ENCODE data around the gene MORN3. TPM values are rescaled to one million over a fixed set of nuclear protein-coding genes. Genes with fewer than 3 reads are reported as not detected.

Gene MORN3
- total RNA-seq, 6 experiments from 2014 or later: 0.09 TPM; not detected in 5

DNA sequence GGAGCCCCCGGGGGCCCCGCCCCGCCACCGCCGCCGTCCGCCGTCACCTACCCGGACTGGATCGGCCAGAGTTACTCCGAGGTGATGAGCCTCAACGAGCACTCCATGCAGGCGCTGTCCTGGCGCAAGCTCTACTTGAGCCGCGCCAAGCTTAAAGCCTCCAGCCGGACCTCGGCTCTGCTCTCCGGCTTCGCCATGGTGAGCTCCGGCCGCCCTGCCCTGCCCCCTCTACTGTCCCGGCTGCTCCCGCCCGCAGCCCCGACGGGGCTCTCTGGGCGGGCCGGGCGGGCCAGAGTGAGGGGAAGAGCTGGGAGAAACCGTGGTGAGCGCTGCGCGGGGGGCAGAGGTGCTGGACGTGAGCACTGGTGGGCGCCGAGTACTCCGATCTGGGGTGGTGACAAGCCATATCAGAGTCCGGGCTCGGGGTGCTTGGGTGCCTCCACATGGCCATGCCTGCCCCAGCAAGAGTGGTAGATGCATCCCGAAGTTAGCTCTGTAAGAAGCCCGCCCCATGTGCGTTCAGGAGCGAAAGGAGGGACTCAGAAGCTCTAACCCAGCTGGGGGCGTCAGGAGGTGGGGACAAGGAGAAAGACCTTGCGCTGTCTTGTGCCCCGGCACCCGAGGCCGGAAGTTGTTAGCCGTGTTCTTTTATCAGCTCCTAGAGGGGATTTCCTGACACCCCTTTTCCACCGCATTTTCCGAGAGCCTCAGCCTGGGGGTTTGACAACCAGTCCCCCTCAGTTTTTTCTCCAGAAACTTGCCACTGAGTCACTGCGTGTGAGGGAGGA lies 42.4 kb downstream of the MORN3 start:
- intact Hi-C loops (cut with DNase I): loop anchor here in 1 of 2 donors (10.0 kb wide), 2 partner anchors 72 to 132 kb away; no protein-coding TSS in a partner anchor
- H3K27ac ChIP-seq: peak overlapping the region; percentile 80 to 95 (median 94)
- H3K4me1 ChIP-seq: peaks cover 0 to 20% (median 9%) of the 10 kb centered on the region in 4 donors
- DNase-seq (peak; percentile 62 to 78 (median 70)), ATAC-seq (peak; percentile 46 to 59 (median 51))
- TF ChIP-seq POLR2A (IDR thresholded peaks at IDR 0.05): no peak
- TF ChIP-seq, protein P1, sequence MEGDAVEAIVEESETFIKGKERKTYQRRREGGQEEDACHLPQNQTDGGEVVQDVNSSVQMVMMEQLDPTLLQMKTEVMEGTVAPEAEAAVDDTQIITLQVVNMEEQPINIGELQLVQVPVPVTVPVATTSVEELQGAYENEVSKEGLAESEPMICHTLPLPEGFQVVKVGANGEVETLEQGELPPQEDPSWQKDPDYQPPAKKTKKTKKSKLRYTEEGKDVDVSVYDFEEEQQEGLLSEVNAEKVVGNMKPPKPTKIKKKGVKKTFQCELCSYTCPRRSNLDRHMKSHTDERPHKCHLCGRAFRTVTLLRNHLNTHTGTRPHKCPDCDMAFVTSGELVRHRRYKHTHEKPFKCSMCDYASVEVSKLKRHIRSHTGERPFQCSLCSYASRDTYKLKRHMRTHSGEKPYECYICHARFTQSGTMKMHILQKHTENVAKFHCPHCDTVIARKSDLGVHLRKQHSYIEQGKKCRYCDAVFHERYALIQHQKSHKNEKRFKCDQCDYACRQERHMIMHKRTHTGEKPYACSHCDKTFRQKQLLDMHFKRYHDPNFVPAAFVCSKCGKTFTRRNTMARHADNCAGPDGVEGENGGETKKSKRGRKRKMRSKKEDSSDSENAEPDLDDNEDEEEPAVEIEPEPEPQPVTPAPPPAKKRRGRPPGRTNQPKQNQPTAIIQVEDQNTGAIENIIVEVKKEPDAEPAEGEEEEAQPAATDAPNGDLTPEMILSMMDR (IDR thresholded peaks at IDR 0.05): peak in 2 of 4 donors; percentile 1 to 3
- 3% methylated on average over 15 of the region's 53 CpGs for WGBS (ENCODE audit: insufficient coverage, low coverage, low lambda C conversion rate, missing lambda C conversion rate)
- no peaks in the 10 kb centered on the region for H3K27me3 ChIP-seq
- no peaks in the 10 kb centered on the region for H3K36me3 ChIP-seq
- peak overlapping the region; percentile 75 to 82 (median 81) for H3K4me3 ChIP-seq
- H3K9me3 ChIP-seq: no peaks in the 10 kb centered on the region

DNA sequence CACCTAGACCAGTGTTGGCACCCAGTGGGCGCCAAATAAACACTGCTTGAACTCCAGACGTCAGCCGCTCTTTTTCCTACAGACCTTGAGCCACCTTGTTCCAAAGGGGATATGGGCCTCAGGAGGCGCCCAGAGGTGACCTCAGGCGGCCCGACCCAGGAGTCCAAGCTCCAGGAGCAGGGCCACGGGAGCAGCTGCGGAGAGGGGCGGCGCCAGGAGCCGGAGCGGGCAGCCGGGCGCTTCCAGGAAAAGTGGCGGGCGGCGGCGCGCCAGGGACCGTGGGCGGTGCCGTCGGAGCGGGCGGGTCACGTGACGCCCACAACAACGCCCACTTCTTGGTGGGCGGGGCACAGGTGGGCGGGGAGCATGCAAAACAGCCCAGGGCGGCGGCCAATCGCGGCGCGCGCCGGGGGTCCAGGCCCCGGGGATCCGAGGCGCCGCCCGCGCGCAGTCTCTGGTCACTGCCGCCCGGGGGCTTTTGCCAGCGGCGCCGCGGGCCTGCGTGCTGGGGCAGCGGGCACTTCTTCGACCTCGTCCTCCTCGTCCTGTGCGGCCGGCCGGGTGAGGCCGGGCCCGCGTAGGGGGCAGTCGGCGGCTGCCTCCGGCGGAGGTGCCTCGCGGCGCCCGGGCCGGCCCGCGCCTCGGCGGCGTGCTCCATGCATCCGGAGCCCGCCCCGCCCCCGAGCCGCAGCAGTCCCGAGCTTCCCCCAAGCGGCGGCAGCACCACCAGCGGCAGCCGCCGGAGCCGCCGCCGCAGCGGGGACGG lies 43.2 kb downstream of the MORN3 start, which contains the start of gene ORAI1:
TSS of gene ORAI1 (plus strand) at position 444 of the 766 bp plus-strand sequence.
- H3K4me3 ChIP-seq: peak within 1 kb of the TSS; percentile 75 to 82 (median 81)
- peaks cover 0 to 19% (median 9%) of the 10 kb centered on the region in 4 donors for H3K4me1 ChIP-seq
- peak within 1 kb of the TSS; percentile 85 to 95 (median 94) for H3K27ac ChIP-seq
- no peaks in the 10 kb centered on the region for H3K27me3 ChIP-seq
- peak; percentile 80 to 94 (median 88) for ATAC-seq
- H3K9me3 ChIP-seq: no peaks in the 10 kb centered on the region
- intact Hi-C loops (cut with DNase I): loop anchor here in 1 of 2 donors (10.0 kb wide), 2 partner anchors 71 to 131 kb away; no protein-coding TSS in a partner anchor
- no peaks in the 10 kb centered on the region for H3K36me3 ChIP-seq
- WGBS (ENCODE audit: insufficient coverage, low coverage, low lambda C conversion rate, missing lambda C conversion rate): 10% methylated on average over 2 of the region's 92 CpGs
- DNase-seq: peak; percentile 98 to 99 (median 99)
- TF ChIP-seq, protein P1 (IDR thresholded peaks at IDR 0.05): peak in 2 of 4 donors; percentile 25 to 33
- TF ChIP-seq POLR2A (IDR thresholded peaks at IDR 0.05): peak; percentile 94

DNA sequence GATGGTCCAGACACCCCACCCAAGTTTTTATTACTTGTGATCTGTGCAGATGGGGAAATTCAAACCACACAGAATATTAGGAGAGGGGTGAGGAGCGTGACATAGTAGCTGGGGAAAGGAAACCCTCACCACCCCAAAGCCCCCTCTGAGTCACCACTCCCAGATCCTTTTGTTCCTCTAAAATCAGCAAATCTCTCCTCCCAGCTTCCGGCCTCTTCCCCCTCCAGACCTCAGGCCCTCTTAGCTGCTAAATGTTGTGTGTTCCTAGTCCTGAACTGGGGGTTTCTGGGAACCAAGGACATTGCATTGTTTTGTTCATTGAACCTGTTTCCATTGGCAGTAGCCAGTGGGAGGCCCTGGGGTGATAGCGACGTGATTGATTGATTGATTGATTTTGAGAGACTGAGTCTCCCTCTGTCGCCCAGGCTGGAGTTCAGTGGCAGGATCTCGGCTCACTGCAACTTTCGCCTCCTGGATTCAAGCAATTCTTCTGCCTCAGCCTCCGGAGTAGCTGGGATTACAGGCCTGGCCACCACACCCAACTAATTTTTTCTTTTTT lies 49.0 kb downstream of the MORN3 start:
- TF ChIP-seq, protein P1 (IDR thresholded peaks at IDR 0.05): no peak
- no peak for TF ChIP-seq POLR2A (IDR thresholded peaks at IDR 0.05)
- intact Hi-C loops (cut with DNase I): loop anchor here in 1 of 2 donors (10.0 kb wide), 2 partner anchors 66 to 126 kb away; no protein-coding TSS in a partner anchor
- 82% methylated on average over 7 of the region's 8 CpGs for WGBS (ENCODE audit: insufficient coverage, low coverage, low lambda C conversion rate, missing lambda C conversion rate)
- H3K4me1 ChIP-seq: peaks cover 0 to 9% (median 4%) of the 10 kb centered on the region in 4 donors
- no peaks in the 10 kb centered on the region for H3K36me3 ChIP-seq
- ATAC-seq (peak in 1 of 4 donors; percentile 9), DNase-seq (no peak)
- no peaks in the 10 kb centered on the region for H3K9me3 ChIP-seq
- no peaks in the 10 kb centered on the region for H3K27me3 ChIP-seq
- no peak overlapping the region for H3K4me3 ChIP-seq
- H3K27ac ChIP-seq: no peak overlapping the region

DNA sequence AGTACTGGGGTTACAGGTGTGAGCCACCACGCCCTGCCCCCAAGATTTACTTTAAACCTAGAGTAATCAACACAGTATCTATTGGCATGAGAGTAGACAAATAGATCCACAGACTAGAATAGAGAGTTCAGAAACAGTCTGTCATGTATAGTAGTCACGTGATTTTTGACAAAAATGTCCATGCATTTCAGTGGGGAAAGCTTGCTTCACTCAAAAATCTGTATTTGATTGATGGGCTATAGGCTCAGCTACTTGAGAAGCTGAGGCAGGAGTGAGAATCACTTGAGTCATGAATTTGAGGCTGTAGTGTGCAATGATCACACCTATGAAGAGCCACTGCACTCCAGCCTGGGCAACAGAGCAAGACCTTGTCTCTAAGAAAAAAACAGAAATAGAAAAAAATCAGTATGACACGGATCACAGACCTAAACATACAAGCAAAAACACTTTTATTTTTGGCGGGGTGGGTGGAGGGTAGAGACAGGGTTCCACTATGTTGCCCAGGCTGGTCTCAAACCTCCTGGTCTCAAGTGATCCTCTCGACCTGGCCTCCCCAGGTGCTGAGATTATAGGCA lies 50.7 kb downstream of the MORN3 start:
- ATAC-seq: no peak
- intact Hi-C loops (cut with DNase I): loop anchor here in 1 of 2 donors (10.0 kb wide), 2 partner anchors 56 to 114 kb away; no protein-coding TSS in a partner anchor
- WGBS (ENCODE audit: insufficient coverage, low coverage, low lambda C conversion rate, missing lambda C conversion rate): 81% methylated on average over 5 of the region's 5 CpGs

More for the DNA sequence above, 50.7 kb downstream of the MORN3 start:
- H3K4me1 ChIP-seq: no peaks in the 10 kb centered on the region
- no peak for DNase-seq
- no peaks in the 10 kb centered on the region for H3K36me3 ChIP-seq
- H3K27me3 ChIP-seq: no peaks in the 10 kb centered on the region
- no peak overlapping the region for H3K27ac ChIP-seq
- no peaks in the 10 kb centered on the region for H3K9me3 ChIP-seq
- TF ChIP-seq, protein P1 (IDR thresholded peaks at IDR 0.05): no peak
- no peak for TF ChIP-seq POLR2A (IDR thresholded peaks at IDR 0.05)
- H3K4me3 ChIP-seq: no peak overlapping the region
